ENCODE results near the gene PCNX3.

Gene PCNX3

DNA sequence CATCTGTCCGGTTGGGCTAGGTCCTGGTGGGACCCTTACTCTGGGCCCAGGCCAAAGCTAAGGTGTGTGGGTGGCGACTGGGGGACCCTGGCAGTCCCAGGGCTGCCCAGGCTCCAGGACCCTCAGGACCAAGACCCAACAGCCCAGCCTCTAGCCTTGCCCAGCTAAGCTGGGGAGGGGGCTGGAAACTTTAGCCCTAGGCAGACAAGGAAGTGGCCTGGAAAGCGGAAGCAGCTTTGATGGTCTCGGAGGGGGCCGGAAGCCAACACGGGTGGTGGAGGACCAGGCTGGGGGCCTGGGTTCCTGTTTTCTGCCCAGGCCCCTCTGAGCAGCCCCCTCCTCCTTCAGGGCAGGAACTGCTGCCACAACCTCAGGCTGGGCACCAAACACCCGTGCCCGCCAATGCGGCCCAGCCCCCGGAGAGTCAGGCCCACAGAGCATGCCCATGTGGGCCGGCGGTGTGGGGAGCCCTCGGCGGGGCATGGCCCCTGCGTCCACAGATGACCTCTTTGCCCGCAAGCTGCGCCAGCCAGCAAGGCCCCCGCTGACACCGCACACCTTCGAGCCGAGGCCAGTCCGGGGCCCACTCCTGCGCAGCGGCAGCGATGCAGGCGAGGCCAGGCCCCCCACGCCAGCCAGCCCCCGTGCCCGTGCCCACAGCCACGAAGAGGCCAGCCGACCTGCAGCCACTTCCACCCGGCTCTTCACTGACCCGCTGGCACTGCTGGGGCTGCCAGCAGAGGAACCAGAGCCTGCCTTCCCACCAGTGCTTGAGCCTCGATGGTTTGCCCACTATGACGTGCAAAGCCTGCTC is 25.1 kb downstream of the PCNX3 start:
- DNase-seq (ENCODE audit: low read depth), result no peak
- TF ChIP-seq, protein P1, sequence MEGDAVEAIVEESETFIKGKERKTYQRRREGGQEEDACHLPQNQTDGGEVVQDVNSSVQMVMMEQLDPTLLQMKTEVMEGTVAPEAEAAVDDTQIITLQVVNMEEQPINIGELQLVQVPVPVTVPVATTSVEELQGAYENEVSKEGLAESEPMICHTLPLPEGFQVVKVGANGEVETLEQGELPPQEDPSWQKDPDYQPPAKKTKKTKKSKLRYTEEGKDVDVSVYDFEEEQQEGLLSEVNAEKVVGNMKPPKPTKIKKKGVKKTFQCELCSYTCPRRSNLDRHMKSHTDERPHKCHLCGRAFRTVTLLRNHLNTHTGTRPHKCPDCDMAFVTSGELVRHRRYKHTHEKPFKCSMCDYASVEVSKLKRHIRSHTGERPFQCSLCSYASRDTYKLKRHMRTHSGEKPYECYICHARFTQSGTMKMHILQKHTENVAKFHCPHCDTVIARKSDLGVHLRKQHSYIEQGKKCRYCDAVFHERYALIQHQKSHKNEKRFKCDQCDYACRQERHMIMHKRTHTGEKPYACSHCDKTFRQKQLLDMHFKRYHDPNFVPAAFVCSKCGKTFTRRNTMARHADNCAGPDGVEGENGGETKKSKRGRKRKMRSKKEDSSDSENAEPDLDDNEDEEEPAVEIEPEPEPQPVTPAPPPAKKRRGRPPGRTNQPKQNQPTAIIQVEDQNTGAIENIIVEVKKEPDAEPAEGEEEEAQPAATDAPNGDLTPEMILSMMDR (IDR thresholded peaks at IDR 0.05; ENCODE audit: low read depth, low read length, missing control alignments), result no peak
- peak overlapping the region; percentile 80 for H3K4me3 ChIP-seq (ENCODE audit: low read depth, low read length)

DNA sequence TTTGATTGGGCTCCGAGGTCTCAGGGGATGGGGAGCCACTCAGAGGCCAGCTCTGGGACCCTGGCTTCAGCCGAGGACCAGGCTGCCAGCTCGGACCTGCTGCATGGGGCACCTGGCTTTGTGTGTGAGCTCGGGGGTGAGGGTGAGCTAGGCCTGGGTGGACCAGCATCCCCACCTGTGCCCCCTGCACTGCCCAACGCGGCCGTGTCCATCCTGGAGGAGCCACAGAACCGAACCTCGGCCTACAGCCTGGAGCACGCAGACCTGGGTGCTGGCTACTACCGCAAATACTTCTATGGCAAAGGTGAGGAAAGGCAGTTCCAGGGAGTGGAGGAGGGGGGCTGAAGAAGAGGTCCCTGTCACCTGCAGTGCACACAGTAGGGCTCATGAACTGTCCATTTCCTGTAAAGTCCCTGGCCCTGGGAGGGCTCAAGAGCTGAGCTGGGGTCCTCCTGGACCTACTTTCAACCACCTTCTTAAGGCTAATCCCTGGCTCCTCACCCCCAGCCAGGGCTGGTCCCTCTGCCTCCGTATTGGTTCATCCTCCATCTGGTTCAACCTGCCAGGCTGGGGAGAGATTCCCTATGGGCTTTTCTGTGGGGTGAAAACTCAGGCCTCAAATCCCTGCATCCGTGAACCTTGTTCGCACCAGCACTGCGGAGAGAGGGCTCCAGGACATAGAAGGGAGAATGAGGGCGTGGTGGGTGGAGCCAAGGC is 25.9 kb downstream of the PCNX3 start:
- TF ChIP-seq, protein P1 (IDR thresholded peaks at IDR 0.05; ENCODE audit: low read depth, low read length, missing control alignments), result no peak
- DNase-seq (ENCODE audit: low read depth), result no peak

DNA sequence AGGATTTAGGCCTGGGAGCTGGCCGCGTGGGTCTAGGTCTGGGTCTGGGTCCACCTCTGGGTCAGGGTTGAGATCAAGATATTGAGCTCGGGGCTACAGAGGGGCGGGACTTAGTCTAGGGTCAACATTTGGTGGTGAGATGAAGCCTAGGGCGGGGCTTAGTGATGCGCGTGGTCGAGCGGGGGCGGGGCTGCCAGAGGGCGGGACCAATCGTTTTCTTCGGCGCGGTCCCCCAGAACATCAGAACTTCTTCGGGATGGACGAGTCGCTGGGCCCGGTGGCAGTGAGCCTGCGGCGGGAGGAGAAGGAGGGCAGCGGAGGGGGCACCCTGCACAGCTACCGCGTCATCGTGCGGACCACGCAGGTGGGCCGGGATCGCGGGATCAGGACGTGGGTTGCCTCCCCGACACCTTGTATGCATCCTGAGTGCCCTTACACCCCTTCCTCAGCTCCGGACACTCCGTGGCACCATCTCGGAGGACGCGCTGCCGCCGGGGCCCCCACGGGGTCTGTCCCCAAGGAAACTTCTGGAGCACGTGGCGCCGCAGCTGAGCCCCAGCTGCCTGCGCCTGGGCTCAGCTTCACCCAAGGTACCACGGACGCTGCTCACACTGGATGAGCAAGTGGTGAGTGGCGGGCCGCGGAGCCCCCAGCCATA is 26.6 kb downstream of the PCNX3 start:
- DNase-seq (ENCODE audit: low read depth), result no peak
- TF ChIP-seq, protein P1 (IDR thresholded peaks at IDR 0.05; ENCODE audit: low read depth, low read length, missing control alignments), result no peak
- no peak overlapping the region for H3K4me3 ChIP-seq (ENCODE audit: low read depth, low read length)

More for the DNA sequence above, 25.9 kb downstream of the PCNX3 start:
- peak overlapping the region; percentile 80 for H3K4me3 ChIP-seq (ENCODE audit: low read depth, low read length)

DNA sequence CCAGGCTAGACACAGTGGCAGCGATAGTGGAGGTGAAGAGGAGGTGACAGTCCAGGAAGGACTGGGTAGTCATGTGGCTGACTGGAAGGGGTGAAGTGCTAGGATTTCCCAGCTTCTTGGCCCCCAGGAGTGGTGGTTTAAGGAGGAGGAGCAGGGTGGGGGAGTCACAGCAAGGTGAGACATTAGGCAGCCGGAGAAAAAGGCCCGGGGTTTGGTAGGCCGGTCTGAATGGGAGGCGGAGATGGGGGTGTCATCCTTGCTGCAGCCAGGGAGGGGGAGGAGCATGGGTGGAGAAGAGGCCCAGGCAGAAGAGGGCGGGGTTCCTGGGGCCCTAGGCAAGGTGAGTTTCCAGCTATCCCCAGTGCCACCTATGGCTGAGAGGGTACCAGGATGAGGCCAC is 28.4 kb downstream of the PCNX3 start:
- no peak overlapping the region for H3K4me3 ChIP-seq (ENCODE audit: low read depth, low read length)
- no peak for DNase-seq (ENCODE audit: low read depth)
- TF ChIP-seq, protein P1 (IDR thresholded peaks at IDR 0.05; ENCODE audit: low read depth, low read length, missing control alignments), result no peak

DNA sequence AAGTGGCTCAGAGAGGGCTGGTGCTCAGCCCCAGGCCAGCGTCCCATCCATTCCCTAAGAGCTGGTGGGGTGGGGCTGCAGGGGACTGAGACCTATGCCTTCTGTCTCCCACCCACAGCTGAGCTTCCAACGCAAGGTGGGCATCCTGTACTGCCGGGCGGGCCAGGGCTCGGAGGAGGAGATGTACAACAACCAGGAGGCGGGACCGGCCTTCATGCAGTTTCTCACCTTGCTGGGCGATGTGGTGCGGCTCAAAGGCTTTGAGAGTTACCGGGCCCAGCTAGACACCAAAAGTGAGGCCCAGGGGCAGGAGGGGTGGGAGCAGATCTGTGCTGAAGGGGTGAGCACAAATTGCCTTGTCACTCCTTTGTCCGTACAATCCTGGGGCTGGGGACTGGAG is 29.3 kb downstream of the PCNX3 start:
- TF ChIP-seq, protein P1 (IDR thresholded peaks at IDR 0.05; ENCODE audit: low read depth, low read length, missing control alignments), result no peak
- no peak for DNase-seq (ENCODE audit: low read depth)
- H3K4me3 ChIP-seq (ENCODE audit: low read depth, low read length), result no peak overlapping the region

DNA sequence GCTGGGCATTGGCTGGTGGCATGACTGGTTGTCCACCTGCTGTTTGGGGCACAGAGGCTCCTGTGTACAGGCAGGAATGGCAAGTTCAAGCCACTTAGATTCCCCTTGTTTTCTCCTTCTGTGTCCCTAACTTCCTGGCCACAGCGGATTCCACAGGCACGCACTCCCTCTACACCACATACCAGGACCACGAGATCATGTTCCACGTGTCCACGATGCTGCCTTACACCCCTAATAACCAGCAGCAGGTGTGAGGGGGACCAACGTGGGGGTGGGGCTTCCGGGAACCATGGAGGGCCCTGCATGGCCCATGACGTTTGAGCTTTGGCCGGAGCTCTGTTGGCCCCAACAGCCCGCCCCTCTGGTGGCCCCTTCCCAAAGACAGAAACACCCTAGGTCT is 30.1 kb downstream of the PCNX3 start:
- DNase-seq (ENCODE audit: low read depth), result no peak
- no peak overlapping the region for H3K4me3 ChIP-seq (ENCODE audit: low read depth, low read length)
- TF ChIP-seq, protein P1 (IDR thresholded peaks at IDR 0.05; ENCODE audit: low read depth, low read length, missing control alignments), result no peak

Data from GM12864 (cell line).